Measurements from ENCODE around the gene ZNF582.

DNA sequence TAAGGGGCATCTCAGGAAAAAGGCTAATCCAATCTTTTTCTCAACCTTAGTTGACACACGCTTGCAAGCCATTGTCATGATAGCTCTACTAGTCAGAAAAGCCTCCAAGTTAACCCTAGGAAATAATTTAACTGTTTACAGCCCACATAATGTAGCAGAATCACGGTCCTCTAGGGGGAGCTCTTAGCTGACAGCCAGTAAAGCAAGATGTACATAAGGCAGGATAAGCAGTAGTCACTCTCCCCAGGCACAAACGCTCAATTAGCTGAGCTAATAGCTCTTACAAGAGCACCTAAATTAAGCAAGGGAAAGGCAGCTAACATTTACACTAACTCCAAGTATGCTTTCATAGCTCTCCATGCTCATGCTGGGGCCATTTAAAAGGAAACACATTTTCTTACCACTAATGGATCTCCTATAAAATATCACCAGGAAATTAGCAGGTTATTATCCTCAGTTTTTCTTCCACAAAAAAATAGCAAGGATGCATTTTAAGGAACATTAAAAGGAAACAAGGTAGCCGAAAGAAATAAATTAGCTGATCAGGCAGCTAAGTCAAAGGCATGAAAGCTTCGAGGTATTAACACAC lies 45.0 kb downstream of the ZNF582 start:
- TF ChIP-seq, protein P1, sequence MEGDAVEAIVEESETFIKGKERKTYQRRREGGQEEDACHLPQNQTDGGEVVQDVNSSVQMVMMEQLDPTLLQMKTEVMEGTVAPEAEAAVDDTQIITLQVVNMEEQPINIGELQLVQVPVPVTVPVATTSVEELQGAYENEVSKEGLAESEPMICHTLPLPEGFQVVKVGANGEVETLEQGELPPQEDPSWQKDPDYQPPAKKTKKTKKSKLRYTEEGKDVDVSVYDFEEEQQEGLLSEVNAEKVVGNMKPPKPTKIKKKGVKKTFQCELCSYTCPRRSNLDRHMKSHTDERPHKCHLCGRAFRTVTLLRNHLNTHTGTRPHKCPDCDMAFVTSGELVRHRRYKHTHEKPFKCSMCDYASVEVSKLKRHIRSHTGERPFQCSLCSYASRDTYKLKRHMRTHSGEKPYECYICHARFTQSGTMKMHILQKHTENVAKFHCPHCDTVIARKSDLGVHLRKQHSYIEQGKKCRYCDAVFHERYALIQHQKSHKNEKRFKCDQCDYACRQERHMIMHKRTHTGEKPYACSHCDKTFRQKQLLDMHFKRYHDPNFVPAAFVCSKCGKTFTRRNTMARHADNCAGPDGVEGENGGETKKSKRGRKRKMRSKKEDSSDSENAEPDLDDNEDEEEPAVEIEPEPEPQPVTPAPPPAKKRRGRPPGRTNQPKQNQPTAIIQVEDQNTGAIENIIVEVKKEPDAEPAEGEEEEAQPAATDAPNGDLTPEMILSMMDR (IDR thresholded peaks at IDR 0.05), result no peak
- no peak for TF ChIP-seq POLR2A (IDR thresholded peaks at IDR 0.05)
